OCI-LY3 (cell line): ENCODE data around the gene CYP27B1.

Experiments used
- EZH2phosphoT487 ChIP-seq: fragments of 200-600 bp; shearing (Covaris generic); IDR thresholded peaks from 2 replicates; pipeline ENCODE4 v1.6.1; 2018; ENCODE audit warnings: antibody characterized with exemption, mixed run types, low read depth
- TF ChIP-seq, protein P1 (sequence below): fragments of 200-600, 300-600 bp; sonication (generic); IDR thresholded peaks from 2 replicates; pipeline ENCODE4 v1.5.1; 2014; ENCODE audit warnings: antibody characterized with exemption, low read length, low read depth

GRCh38 chr12:57729321-57729844, 37.5 kb downstream of the CYP27B1 start:
- TF ChIP-seq, protein P1, sequence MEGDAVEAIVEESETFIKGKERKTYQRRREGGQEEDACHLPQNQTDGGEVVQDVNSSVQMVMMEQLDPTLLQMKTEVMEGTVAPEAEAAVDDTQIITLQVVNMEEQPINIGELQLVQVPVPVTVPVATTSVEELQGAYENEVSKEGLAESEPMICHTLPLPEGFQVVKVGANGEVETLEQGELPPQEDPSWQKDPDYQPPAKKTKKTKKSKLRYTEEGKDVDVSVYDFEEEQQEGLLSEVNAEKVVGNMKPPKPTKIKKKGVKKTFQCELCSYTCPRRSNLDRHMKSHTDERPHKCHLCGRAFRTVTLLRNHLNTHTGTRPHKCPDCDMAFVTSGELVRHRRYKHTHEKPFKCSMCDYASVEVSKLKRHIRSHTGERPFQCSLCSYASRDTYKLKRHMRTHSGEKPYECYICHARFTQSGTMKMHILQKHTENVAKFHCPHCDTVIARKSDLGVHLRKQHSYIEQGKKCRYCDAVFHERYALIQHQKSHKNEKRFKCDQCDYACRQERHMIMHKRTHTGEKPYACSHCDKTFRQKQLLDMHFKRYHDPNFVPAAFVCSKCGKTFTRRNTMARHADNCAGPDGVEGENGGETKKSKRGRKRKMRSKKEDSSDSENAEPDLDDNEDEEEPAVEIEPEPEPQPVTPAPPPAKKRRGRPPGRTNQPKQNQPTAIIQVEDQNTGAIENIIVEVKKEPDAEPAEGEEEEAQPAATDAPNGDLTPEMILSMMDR: no peak
- TF ChIP-seq EZH2phosphoT487: no peak
